Measurements from ENCODE around the gene PPP1R1B. TPM values are rescaled to one million over a fixed set of nuclear protein-coding genes. Genes with fewer than 3 reads are reported as not detected.

The PPP1R1B gene
- total RNA-seq, 1 donor from 2014 or later, result 0.55 TPM

- DNase-seq (no peak), ATAC-seq (no peak)
- intact Hi-C loops (cut with micrococcal nuclease), result no loop called here
Measured at GRCh38 chr17:39599665-39600231, 27.0 kb upstream of the PPP1R1B start.

GRCh38 chr17:39600288-39600996, 26.3 kb upstream of the PPP1R1B start:
- no peak for ATAC-seq

GRCh38 chr17:39600997-39601597, 25.7 kb upstream of the PPP1R1B start:
- intact Hi-C loops (cut with micrococcal nuclease), result no loop called here
- ATAC-seq, result no peak
- no peak for DNase-seq

More at GRCh38 chr17:39600288-39600996, 26.3 kb upstream of the PPP1R1B start:
- DNase-seq, result no peak
- intact Hi-C loops (cut with micrococcal nuclease), result no loop called here

- intact Hi-C loops (cut with micrococcal nuclease), result no loop called here
- no peak for ATAC-seq
Measured at GRCh38 chr17:39601758-39602532, 24.8 kb upstream of the PPP1R1B start.

GRCh38 chr17:39602533-39603303, 24.0 kb upstream of the PPP1R1B start:
- intact Hi-C loops (cut with micrococcal nuclease), result no loop called here

More at GRCh38 chr17:39601758-39602532, 24.8 kb upstream of the PPP1R1B start:
- no peak for DNase-seq

GRCh38 chr17:39603304-39604016, 23.3 kb upstream of the PPP1R1B start:
- DNase-seq (no peak), ATAC-seq (no peak)
- intact Hi-C loops (cut with micrococcal nuclease), result no loop called here

More at GRCh38 chr17:39602533-39603303, 24.0 kb upstream of the PPP1R1B start:
- ATAC-seq (no peak), DNase-seq (no peak)

- ATAC-seq (no peak), DNase-seq (no peak)
- intact Hi-C loops (cut with micrococcal nuclease), result no loop called here
Measured at GRCh38 chr17:39604911-39605491, 21.8 kb upstream of the PPP1R1B start.

- intact Hi-C loops (cut with micrococcal nuclease), result no loop called here
- ATAC-seq, result peak; percentile 42
- DNase-seq, result no peak
Measured at GRCh38 chr17:39605492-39606433, 21.0 kb upstream of the PPP1R1B start.

GRCh38 chr17:39606434-39607056, 20.2 kb upstream of the PPP1R1B start:
- intact Hi-C loops (cut with micrococcal nuclease), result no loop called here
- ATAC-seq (peak; percentile 21), DNase-seq (no peak)

- intact Hi-C loops (cut with micrococcal nuclease), result no loop called here
- ATAC-seq (no peak), DNase-seq (no peak)
Measured at GRCh38 chr17:39607057-39607850, 19.5 kb upstream of the PPP1R1B start.

GRCh38 chr17:39607851-39608130, 19.0 kb upstream of the PPP1R1B start, which contains the start of gene NEUROD2:
TSS of gene NEUROD2 (minus strand) at chr17:39607920. CDS start at chr17:39606599, 1,321 bp downstream.
- intact Hi-C loops (cut with micrococcal nuclease), result no loop called here
- no peak for DNase-seq
- ATAC-seq, result no peak

- no peak for ATAC-seq
- DNase-seq, result no peak
- intact Hi-C loops (cut with micrococcal nuclease), result no loop called here
Measured at GRCh38 chr17:39608142-39608981, 18.4 kb upstream of the PPP1R1B start.

GRCh38 chr17:39609416-39610025, 17.2 kb upstream of the PPP1R1B start:
- no peak for DNase-seq
- intact Hi-C loops (cut with micrococcal nuclease), result no loop called here
- ATAC-seq, result no peak

- no peak for ATAC-seq
- intact Hi-C loops (cut with micrococcal nuclease), result no loop called here
- DNase-seq, result no peak
Measured at GRCh38 chr17:39611401-39612112, 15.2 kb upstream of the PPP1R1B start.
